Esophagus muscularis mucosa (tissue), 4 donors: ENCODE measurements around the gene CLEC3B. TPM values are rescaled to one million over a fixed set of nuclear protein-coding genes. Genes with fewer than 3 reads are reported as not detected.

Source experiments
- DNase-seq: peaks from one replicate; pipeline ENCODE4 v3.0.0-alpha.2; 2017; ENCODE audit errors: extremely low spot score
- H3K27ac ChIP-seq, 4 donors: fragments of 200-600 bp; sonication (generic); replicated peaks in 1 of 4; 1 replicate in 3 of 4; 2 replicates in 1 of 4; pipeline ENCODE4 v1.5.1; 2016 to 2019; ENCODE audit warnings: mild to moderate bottlenecking in 1 of 4
- H3K27me3 ChIP-seq, 4 donors: fragments of 200-600 bp; sonication (generic); one replicate each; pipeline versions ENCODE4 v1.5.1 to v1.6.0; 2016 to 2019
- H3K36me3 ChIP-seq, 4 donors: fragments of 200-600 bp; sonication (generic); one replicate each; pipeline ENCODE4 v1.5.1; 2016 to 2019
- H3K4me1 ChIP-seq, 4 donors: fragments of 200-600 bp; sonication (generic); one replicate each; pipeline ENCODE4 v1.5.1; 2016 to 2019
- H3K4me3 ChIP-seq, 4 donors: fragments of 200-600 bp; sonication (generic); 1 replicate in 2 of 4; 2 replicates in 2 of 4; pipeline ENCODE4 v1.5.1; 2016 to 2019; ENCODE audit warnings: mild to moderate bottlenecking in 4 of 4, moderate library complexity in 1 of 4
- H3K9me3 ChIP-seq, 4 donors: fragments of 200-600 bp; sonication (generic); 1 replicate in 3 of 4; 2 replicates in 1 of 4; pipeline ENCODE4 v1.5.1; 2016 to 2019
- EP300 ChIP-seq: sonication (generic); formaldehyde crosslinking; IDR thresholded peaks from one replicate; pipeline ENCODE4 v1.6.1; 2017; ENCODE audit warnings: antibody characterized with exemption
- POLR2A ChIP-seq: fragments of 450-650 bp; IDR thresholded peaks from one replicate; pipeline ENCODE4 v1.6.1; 2017; ENCODE audit warnings: antibody characterized with exemption, moderate library complexity, mild to moderate bottlenecking, low read depth
- POLR2AphosphoS5 ChIP-seq, 2 donors: sonication (generic); formaldehyde crosslinking; IDR thresholded peaks; one replicate each; pipeline ENCODE4 v1.6.1; 2017; ENCODE audit warnings: antibody characterized with exemption in 2 of 2
- WGBS: methylation state at CpG from one replicate; pipeline ENCODE4 v1.1.5; 2018; 5-methylcytosine and 5-hydroxymethylcytosine counted together
- intact Hi-C: fragments of 100-400 bp; cut with DNase I; formaldehyde crosslinking; loops from one replicate; pipeline ENCODE4 v1.15.1; 2023
- total RNA-seq, 4 donors: library from RNA; depleted of rRNA; stranded (reverse); fragments of >200 nt; gene quantifications; one replicate each; pipeline versions ENCODE4 v1.1.0 to v1.2.1, GENCODE V29; 2016
- TF ChIP-seq, protein P1 (sequence below), 3 experiments: fragments of 200-600 bp in 2 of 3; fragments of 450-650 bp in 1 of 3; sonication (generic) in 2 of 3; IDR thresholded peaks; one replicate each; pipeline ENCODE4 v1.5.1; 2017 to 2019; ENCODE audit warnings: antibody characterized with exemption in 3 of 3, mild to moderate bottlenecking in 2 of 3, moderate library complexity in 1 of 3

Gene CLEC3B
- total RNA-seq, 4 donors from 2014 or later: 47.1 to 144 (median 75.1) TPM

DNA sequence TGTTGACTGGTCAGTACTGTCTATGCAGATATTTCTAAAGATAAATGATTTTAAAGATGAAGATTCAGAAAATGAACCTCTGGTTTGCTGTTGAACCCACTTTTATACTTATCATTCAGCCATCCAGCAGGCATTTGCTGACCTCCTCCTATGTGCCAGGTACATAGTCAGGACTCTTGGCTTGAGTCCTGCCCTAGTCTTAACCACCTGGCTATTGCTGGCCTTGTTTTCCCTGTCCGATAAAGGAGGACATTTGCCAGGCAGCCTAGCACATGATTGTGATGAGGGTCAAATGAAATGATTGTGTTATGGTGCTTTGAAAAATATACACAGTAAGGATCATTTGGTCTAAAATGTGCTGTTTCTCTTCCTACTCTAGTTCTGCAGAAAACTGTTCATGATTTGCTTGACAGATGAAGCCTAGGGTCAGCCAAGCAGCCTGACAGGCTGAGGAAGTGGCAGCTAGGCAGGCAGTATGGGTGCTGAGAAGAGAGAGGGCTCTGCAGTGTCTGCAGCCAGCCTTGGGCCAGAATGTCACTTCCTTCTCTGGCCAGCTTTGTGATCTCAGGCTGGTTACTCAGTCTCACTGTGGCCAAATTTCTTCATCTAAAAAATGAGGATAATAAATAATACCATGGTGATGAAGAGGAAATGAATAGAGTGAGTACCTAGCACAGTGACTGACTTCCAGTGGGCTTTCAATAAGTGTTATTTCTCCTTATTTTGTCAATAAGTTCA, 36.3 kb upstream of the CLEC3B start:
- intact Hi-C loops: no loop called here
- WGBS: 89% methylated on average over 1 of the region's 1 CpG
- Histone ChIP-seq H3K27me3 (no peaks in the 10 kb centered on the region), H3K27ac (no peak overlapping the region), H3K36me3 (peaks cover 0 to 45% (median 22%) of the 10 kb centered on the region in 4 donors), H3K4me3 (no peak overlapping the region), H3K9me3 (no peaks in the 10 kb centered on the region), H3K4me1 (peaks cover 5 to 37% (median 13%) of the 10 kb centered on the region in 4 donors)
- TF ChIP-seq POLR2AphosphoS5 (IDR thresholded peaks at IDR 0.05): no peak
- TF ChIP-seq, protein P1, sequence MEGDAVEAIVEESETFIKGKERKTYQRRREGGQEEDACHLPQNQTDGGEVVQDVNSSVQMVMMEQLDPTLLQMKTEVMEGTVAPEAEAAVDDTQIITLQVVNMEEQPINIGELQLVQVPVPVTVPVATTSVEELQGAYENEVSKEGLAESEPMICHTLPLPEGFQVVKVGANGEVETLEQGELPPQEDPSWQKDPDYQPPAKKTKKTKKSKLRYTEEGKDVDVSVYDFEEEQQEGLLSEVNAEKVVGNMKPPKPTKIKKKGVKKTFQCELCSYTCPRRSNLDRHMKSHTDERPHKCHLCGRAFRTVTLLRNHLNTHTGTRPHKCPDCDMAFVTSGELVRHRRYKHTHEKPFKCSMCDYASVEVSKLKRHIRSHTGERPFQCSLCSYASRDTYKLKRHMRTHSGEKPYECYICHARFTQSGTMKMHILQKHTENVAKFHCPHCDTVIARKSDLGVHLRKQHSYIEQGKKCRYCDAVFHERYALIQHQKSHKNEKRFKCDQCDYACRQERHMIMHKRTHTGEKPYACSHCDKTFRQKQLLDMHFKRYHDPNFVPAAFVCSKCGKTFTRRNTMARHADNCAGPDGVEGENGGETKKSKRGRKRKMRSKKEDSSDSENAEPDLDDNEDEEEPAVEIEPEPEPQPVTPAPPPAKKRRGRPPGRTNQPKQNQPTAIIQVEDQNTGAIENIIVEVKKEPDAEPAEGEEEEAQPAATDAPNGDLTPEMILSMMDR (IDR thresholded peaks at IDR 0.05): no peak
- TF ChIP-seq EP300: no peak
- no peak for TF ChIP-seq POLR2A
- no peak for DNase-seq

DNA sequence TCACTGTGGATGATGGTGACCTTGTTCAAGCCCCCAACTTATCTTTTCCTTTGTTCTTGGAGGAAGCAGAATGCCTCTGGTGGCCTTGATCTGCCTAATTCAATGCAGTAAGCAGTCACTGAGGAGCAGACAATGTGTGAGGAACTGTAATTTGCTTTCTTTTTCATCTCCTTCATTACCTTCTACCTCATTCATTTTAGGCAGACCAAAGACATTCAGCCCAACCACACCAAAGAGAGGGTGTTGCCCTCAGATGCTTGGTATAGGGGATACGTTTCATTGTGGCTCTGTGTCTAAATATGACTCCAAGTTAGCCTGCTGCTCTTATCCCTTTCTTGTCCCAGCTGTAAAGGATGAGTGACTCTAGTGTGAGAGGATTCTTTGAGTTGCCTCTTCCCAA, 34.8 kb upstream of the CLEC3B start:
- no peaks in the 10 kb centered on the region for H3K9me3 ChIP-seq
- 86% methylated on average over 1 of the region's 1 CpG for WGBS
- H3K4me3 ChIP-seq: no peak overlapping the region
- TF ChIP-seq POLR2A: no peak
- H3K27ac ChIP-seq: no peak overlapping the region
- no peak for DNase-seq
- peaks cover 17 to 50% (median 25%) of the 10 kb centered on the region in 4 donors for H3K4me1 ChIP-seq
- H3K27me3 ChIP-seq: no peaks in the 10 kb centered on the region
- peaks cover 0 to 43% (median 18%) of the 10 kb centered on the region in 4 donors for H3K36me3 ChIP-seq
- intact Hi-C loops: no loop called here

DNA sequence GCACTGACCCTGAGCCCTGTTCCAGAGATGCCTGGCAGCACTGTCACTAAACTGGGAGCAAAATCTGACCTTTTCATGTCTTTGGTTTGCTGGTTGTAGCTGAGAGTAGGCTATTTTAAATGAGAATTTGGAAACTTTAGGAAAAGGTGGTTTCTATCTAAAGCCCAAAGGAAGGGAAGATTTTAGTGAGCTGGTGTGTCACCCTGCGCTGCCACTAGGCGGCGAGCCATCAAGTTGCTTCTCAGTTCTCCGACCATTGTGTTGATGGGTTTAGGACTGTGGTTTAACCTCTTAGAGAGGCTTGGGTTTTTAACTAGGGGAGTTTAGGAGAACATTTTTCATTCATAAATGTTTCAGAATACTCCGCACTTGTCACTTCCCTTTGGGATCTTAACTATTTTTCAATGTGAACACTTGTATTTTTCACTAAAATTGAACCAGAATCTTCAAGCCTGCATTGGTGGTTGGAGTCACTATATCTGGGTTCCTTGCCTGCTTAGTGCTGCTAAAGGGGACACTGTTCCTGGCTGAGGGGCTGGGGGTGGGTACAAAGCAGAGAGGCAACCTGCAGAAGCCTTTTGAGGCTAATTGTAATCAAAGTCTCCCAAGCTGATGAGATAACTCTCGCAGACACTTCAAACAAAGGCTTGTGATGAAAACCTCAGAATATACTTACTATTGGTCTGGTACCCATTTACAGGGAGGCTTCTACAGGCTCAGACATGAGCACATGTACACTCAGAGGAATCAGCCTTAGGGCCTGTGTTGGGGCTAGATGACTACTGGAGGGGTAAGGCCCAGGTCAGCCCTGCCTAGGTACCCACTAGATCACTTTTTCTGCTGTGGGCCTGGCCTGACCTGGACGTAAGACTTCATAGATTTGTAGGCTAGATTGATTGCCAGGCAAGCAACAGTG, 33.3 kb upstream of the CLEC3B start:
- H3K4me3 ChIP-seq: no peak overlapping the region
- H3K9me3 ChIP-seq: no peaks in the 10 kb centered on the region
- intact Hi-C loops: no loop called here
- H3K27ac ChIP-seq: no peak overlapping the region
- no peak for DNase-seq
- TF ChIP-seq POLR2AphosphoS5 (IDR thresholded peaks at IDR 0.05) (no peak), POLR2A (no peak), EP300 (no peak)
- TF ChIP-seq, protein P1 (IDR thresholded peaks at IDR 0.05): peak; percentile 41 to 67 (median 47)
- WGBS: 55% methylated on average over 6 of the region's 7 CpGs
- no peaks in the 10 kb centered on the region for H3K27me3 ChIP-seq
- H3K36me3 ChIP-seq: peaks cover 0 to 57% (median 32%) of the 10 kb centered on the region in 4 donors
- H3K4me1 ChIP-seq: peaks cover 17 to 44% (median 25%) of the 10 kb centered on the region in 4 donors

DNA sequence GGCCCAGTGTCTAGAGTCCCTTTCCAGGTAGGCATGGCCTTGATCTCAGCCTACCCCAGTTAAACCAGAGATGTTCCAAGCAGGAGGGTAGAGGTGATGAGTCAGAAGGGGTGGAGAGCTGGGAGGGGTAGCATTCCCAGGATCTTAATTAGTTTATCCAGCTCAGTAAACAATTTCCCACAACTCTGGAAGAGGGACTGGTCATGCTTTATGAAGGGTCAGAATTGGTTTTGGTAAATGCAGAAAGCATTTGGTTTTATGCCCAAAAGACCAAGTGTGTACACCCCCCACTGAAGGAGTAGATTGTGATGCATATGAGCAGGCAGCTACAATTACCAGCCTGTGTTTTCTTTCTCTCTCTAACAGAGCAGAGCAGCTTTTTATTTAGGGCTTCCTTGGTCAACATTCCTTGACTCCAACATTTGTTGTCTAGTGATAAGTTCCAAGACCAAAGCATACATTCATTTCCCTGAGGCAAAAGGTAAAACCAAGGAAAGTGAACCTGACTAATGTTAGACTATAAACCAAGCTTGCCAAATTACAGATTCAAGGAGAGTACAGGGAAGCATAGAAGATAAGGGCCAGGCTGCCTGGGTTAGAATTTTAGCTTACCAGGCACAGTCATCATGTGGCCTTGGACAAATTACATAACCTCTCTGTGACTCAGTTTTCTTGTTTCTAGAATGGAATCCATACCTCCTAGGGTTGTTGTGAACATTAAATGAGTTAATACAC, 32.5 kb upstream of the CLEC3B start:
- no peak for DNase-seq
- Histone ChIP-seq H3K4me1 (peaks cover 17 to 38% (median 25%) of the 10 kb centered on the region in 4 donors), H3K27me3 (no peaks in the 10 kb centered on the region), H3K27ac (no peak overlapping the region), H3K4me3 (no peak overlapping the region), H3K9me3 (no peaks in the 10 kb centered on the region), H3K36me3 (peaks cover 0 to 65% (median 40%) of the 10 kb centered on the region in 4 donors)
- TF ChIP-seq, protein P1 (IDR thresholded peaks at IDR 0.05): no peak
- TF ChIP-seq POLR2A (no peak), POLR2AphosphoS5 (IDR thresholded peaks at IDR 0.05) (no peak), EP300 (no peak)
- intact Hi-C loops: no loop called here
